Uterus (tissue), 4 donors: ENCODE data around the gene FBXW12. TPM values are rescaled to one million over a fixed set of nuclear protein-coding genes. Genes with fewer than 3 reads are reported as not detected.
"Not testable (repeated sequence)": the region's sequence is repeated elsewhere in the genome, so short reads cannot be mapped to it uniquely, and the experiment has no call there.

Experiments
- DNase-seq, 2 donors: peaks; one replicate each; pipeline ENCODE4 v3.0.0-alpha.2; 2019 to 2020
- H3K27ac ChIP-seq, 2 donors: fragments of 200-600 bp; sonication (generic); 1 replicate in 1 of 2; 2 replicates in 1 of 2; pipeline ENCODE4 v1.5.1; 2016 to 2018
- H3K27me3 ChIP-seq, 2 donors: fragments of 200-600 bp; sonication (generic); one replicate each; pipeline ENCODE4 v1.5.1; 2018 to 2019; ENCODE audit warnings: control low read depth in 1 of 2
- H3K36me3 ChIP-seq, 2 donors: fragments of 200-600 bp; sonication (generic); one replicate each; pipeline ENCODE4 v1.5.1; 2019; ENCODE audit warnings: control low read depth in 1 of 2
- H3K4me1 ChIP-seq, 2 donors: fragments of 200-600 bp; sonication (generic); one replicate each; pipeline ENCODE4 v1.5.1; 2018 to 2019; ENCODE audit warnings: control low read depth in 1 of 2
- H3K4me3 ChIP-seq, 2 donors: fragments of 200-600 bp; sonication (generic); 1 replicate in 1 of 2; 2 replicates in 1 of 2; pipeline ENCODE4 v1.5.1; 2018 to 2019; ENCODE audit warnings: mild to moderate bottlenecking in 1 of 2
- H3K9me3 ChIP-seq, 2 donors: fragments of 200-600 bp; sonication (generic); one replicate each; pipeline ENCODE4 v1.5.1; 2019; ENCODE audit warnings: control low read depth in 1 of 2
- POLR2A ChIP-seq, 2 donors: fragments of 450-650 bp; IDR thresholded peaks; one replicate each; pipeline ENCODE4 v1.6.1; 2016; ENCODE audit warnings: antibody characterized with exemption in 2 of 2, mild to moderate bottlenecking in 1 of 2, moderate library complexity in 1 of 2
- intact Hi-C: fragments of 100-400 bp; cut with DNase I; formaldehyde crosslinking; loops from one replicate; pipeline ENCODE4 v1.15.1; 2023; ENCODE audit warnings: low total_unique reads
- total RNA-seq, 4 donors: library from RNA; depleted of rRNA in 3 of 4; stranded (reverse); fragments of >200 nt in 3 of 4; gene quantifications; one replicate each; pipeline versions ENCODE4 v1.1.0 to v1.2.4, GENCODE V29; 2014 to 2023
- TF ChIP-seq, protein P1 (sequence below), 4 experiments: fragments of 200-600 bp in 2 of 4; fragments of 450-650 bp in 2 of 4; sonication (generic) in 2 of 4; IDR thresholded peaks; one replicate each; pipeline ENCODE4 v1.5.1; 2016 to 2019; ENCODE audit warnings: antibody characterized with exemption in 4 of 4, mild to moderate bottlenecking in 2 of 4, moderate library complexity in 1 of 4
- donor health status: DM: yes; HTN: yes; CAD: no.

FBXW12 gene, protein sequence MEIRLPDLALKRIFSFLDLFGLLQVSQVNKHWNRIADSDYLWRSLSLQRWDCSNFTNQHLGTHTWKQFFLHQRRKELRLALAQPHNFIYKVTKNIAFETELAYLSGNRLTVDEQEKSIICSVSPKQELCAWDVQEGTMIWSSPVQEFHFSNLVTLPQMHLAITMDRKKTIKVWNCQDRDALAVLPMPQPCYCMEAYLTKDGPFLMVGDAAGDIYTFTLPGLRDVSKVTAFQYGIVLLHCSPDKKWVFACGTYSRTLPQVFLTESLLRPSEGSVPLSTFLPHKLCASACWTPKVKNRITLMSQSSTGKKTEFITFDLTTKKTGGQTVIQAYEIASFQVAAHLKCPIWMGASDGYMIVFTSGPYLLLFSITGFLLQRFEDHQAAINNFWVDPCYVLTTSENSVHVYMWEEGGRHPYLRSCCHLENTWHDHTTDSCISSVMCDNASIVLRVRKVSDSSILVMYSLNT
- total RNA-seq, result under 1 TPM in 2 of 4 donors, not detected in 2; 0.37 to 0.55 TPM

DNA sequence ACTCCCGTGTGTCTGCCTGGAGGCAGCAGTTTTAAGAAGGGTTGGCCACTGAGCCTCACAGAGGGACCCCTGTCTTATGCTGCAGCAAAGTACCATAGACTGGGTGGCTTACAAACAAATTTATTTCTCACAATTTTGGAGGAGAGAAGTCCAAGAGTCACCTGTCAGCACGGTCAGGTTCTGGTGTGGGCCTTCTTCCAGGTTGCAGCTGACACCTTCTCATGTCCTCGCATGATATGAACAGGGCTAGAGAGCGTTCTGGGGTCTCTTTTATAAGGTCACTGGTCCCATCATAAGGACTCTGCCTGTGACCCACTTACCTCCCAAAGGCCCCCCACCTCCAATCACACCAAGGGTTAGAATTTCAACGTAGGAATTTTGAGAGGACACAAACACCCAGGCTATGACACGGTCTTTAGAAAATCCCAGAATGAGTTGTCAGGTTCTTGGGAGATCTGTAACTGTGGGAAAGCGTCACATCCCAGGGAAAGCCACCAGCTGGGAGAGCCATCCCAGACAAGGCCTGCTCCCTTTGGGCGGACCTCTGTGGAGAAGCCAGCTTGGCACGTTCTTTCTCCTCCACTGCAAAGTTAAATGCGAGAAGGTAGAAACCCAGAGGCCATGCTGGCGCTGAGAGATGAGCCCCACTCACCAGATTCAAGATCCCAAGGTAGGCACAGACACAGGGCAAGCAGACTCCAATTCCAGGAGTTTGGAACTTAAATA is at the start of gene FBXW12:
TSS of gene FBXW12 (plus strand) at position 569 of the 726 bp plus-strand sequence. CDS start 549 bp downstream, outside the sequence.
- no peaks in the 10 kb centered on the region for H3K36me3 ChIP-seq
- no peaks in the 10 kb centered on the region for H3K9me3 ChIP-seq
- no peaks in the 10 kb centered on the region for H3K4me1 ChIP-seq
- H3K27ac ChIP-seq, result no peak within 1 kb of the TSS
- no peaks in the 10 kb centered on the region for H3K27me3 ChIP-seq
- no peak for TF ChIP-seq POLR2A (IDR thresholded peaks at IDR 0.05)
- TF ChIP-seq, protein P1, sequence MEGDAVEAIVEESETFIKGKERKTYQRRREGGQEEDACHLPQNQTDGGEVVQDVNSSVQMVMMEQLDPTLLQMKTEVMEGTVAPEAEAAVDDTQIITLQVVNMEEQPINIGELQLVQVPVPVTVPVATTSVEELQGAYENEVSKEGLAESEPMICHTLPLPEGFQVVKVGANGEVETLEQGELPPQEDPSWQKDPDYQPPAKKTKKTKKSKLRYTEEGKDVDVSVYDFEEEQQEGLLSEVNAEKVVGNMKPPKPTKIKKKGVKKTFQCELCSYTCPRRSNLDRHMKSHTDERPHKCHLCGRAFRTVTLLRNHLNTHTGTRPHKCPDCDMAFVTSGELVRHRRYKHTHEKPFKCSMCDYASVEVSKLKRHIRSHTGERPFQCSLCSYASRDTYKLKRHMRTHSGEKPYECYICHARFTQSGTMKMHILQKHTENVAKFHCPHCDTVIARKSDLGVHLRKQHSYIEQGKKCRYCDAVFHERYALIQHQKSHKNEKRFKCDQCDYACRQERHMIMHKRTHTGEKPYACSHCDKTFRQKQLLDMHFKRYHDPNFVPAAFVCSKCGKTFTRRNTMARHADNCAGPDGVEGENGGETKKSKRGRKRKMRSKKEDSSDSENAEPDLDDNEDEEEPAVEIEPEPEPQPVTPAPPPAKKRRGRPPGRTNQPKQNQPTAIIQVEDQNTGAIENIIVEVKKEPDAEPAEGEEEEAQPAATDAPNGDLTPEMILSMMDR (IDR thresholded peaks at IDR 0.05), result no peak
- DNase-seq, result no peak
- intact Hi-C loops, result no loop called here
- H3K4me3 ChIP-seq, result no peak within 1 kb of the TSS

DNA sequence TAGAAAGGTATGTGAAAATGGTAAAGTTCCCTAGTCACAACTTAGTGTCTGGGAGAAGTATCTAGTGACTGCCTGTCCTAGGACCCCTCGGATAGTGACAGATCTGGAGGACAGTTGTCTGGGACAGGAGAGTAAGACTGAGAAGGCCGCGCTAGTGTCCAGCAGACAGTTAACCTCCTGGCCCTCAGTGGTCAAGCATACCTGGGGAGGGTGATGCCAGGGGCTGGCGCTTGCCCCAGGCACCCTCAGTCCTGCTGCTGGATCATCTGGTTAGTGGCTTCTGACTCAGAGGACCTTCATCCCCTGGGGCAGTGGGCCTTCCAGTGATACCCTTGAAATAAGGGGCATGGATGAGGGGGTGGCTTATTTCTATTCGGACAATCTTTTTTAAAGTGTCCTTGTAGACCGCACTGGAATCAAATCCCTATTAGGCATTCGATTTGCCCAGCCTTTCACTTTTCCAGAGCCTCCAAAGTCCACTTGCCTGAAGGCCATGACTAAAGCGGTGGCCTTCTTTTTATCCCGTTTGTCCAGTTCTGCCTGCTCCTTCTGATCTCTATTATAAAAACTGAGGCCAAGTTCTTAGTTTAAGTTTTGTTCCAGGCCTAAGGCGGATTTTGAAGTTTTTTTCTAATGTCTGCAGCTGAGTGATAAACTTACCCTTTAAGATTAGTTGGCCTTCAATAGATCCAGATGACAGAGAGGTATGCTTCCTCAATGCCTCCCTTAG is 40.1 kb upstream of the FBXW12 start:
- DNase-seq, H3K27ac ChIP-seq, H3K27me3 ChIP-seq, H3K9me3 ChIP-seq, H3K4me3 ChIP-seq, intact Hi-C loops, H3K4me1 ChIP-seq, H3K36me3 ChIP-seq: not testable (repeated sequence)

DNA sequence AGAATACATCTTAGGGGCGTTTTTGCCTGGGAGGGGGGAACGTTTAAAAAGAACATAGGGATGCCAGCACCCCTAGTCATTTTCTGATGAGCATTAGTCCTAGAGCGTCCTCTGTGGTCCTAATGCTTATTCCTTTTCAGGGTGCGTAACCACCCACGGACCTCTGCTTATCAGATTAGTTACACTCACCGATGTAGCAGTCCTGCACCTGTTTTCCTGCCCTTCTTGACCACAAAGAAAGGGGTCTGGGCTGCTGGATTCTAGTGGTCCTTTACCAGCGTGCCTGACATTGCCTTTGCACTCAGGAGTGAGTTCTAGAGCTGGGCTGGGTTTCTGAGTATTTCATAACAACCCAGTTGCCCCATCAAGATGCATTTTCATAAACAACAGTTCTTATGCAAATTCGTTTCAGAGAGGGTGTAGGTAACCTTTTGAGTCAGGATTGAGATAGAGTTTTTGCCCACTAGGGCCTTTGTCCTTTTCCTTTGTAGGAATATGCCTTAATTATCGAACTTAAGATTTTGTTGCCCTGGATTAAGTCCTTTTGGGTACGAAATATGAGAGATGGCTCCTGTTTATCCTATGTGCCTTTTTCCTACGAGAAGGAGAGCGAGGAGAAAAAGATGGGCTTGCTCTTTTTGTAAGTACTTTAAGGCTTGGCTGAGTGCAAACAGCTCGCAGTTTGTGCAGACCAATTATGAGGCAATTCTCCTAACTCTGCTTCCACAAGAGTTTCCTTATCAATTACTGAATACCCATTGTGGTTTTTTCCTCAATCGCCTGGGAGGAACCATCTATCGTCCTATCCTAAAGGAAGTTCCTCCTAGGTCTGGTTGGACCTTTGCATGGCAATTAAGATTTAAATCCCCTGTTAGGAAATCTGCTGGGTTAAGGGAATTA is 38.4 kb upstream of the FBXW12 start, which contains the start of gene SPINK8:
TSS of gene SPINK8 (minus strand) at position 316 of the 900 bp plus-strand sequence. CDS start 5,320 bp downstream, outside the sequence.
- H3K4me3 ChIP-seq, H3K27ac ChIP-seq, DNase-seq, H3K27me3 ChIP-seq, intact Hi-C loops, H3K4me1 ChIP-seq, H3K9me3 ChIP-seq, H3K36me3 ChIP-seq: not testable (repeated sequence)

DNA sequence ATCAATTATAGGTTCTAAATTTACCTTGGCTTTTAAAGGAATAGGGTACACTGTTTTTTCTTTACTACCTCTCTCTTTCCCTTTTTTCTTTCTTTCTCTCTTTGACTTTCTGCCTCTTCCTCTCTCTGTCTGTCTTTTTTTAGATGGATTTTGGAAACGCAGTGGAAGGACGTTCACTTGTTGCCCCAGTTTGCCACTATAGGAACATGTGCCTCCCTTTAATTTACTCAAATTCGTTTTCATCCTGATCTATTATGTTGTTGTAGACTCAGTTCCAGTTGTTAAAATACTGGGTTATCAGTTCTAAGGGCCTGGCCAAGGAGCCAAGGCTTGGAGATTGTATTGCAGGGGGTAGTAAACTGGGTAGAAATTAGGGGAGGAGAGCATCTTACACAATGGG is 37.4 kb upstream of the FBXW12 start:
- DNase-seq, result no peak
- Histone ChIP-seq H3K36me3 (no peaks in the 10 kb centered on the region), H3K9me3 (no peaks in the 10 kb centered on the region), H3K4me1 (no peaks in the 10 kb centered on the region), H3K4me3 (no peak overlapping the region), H3K27me3 (no peaks in the 10 kb centered on the region), H3K27ac (no peak overlapping the region)
- TF ChIP-seq POLR2A (IDR thresholded peaks at IDR 0.05), result no peak
- TF ChIP-seq, protein P1 (IDR thresholded peaks at IDR 0.05), result no peak
- intact Hi-C loops, result no loop called here

DNA sequence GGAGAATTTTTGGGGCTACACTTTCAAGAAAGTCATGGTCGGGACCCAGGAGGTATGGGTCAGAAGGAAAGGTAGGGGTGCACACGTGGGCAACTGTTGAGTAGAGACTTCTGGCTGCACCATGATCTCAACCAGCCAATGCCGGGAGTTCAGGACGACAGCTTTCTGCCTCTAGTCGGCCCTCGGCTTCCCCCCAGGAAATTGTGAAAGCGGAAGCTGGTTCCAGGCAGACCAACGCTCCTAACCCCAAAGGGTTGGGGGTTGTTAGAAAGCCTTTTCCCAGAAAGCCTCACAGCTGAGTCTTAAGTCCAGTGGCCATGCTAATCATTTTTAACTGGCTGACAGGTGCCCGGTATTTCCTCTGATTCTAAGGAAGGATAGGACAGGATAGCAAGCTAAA is 36.7 kb upstream of the FBXW12 start:
- H3K36me3 ChIP-seq, H3K27me3 ChIP-seq, intact Hi-C loops, H3K9me3 ChIP-seq, H3K4me1 ChIP-seq, DNase-seq, H3K4me3 ChIP-seq, H3K27ac ChIP-seq: not testable (repeated sequence)

DNA sequence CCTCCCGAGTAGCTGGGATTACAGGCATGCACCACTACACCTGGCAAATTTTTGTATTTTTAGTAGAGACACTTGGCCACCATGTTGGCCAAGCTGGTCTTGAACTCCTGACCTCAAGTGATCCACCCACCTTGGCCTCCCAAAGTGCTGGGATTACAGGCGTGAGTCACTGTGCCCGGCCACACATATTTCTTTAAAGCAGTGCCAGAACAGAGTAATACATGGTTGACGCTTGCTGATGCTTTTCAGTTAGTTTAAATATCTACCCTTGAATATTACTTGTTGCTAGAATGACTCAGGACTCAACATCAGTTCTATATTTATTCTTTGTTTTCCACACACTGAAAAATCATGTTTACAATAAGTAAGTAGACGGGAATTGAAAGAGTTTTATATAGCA is 34.5 kb upstream of the FBXW12 start:
- H3K4me1 ChIP-seq, DNase-seq, intact Hi-C loops, H3K27ac ChIP-seq, H3K4me3 ChIP-seq, H3K9me3 ChIP-seq, H3K27me3 ChIP-seq, H3K36me3 ChIP-seq: not testable (repeated sequence)
